Astrocyte (in vitro differentiated cells and primary cell): ENCODE results near the gene HLF. TPM values are rescaled to one million over a fixed set of nuclear protein-coding genes. Genes with fewer than 3 reads are reported as not detected.

ENCODE experiments used
- DNase-seq: peaks from one replicate; pipeline ENCODE4 v3.0.0-alpha.2; 2010; ENCODE audit warnings: low read depth
- FAIRE-seq: peaks from 2 replicates; lab custom pipeline; 2011; peaks lifted over from hg19 to GRCh38; lab: Jason Lieb, UNC
- H2AFZ ChIP-seq: 2 replicates; pipeline ENCODE4 v1.6.0; 2012; ENCODE audit warnings: low read depth, low read length, inconsistent platforms
- H3K27ac ChIP-seq: 2 replicates; pipeline ENCODE4 v1.5.1; 2011; ENCODE audit warnings: low read depth, low read length, inconsistent platforms
- H3K27me3 ChIP-seq: 2 replicates; pipeline ENCODE4 v1.6.0; 2011; ENCODE audit warnings: low read length, inconsistent platforms; ENCODE audit not compliant: insufficient read depth
- H3K36me3 ChIP-seq: 2 replicates; pipeline ENCODE4 v1.5.1; 2011; ENCODE audit warnings: low read length, inconsistent platforms; ENCODE audit not compliant: insufficient read depth
- H3K4me1 ChIP-seq: 2 replicates; pipeline ENCODE4 v1.5.1; 2011; ENCODE audit warnings: low read length, inconsistent platforms; ENCODE audit not compliant: insufficient read depth
- H3K4me2 ChIP-seq: 2 replicates; pipeline ENCODE4 v1.6.0; 2012; ENCODE audit warnings: low read length, inconsistent platforms
- H3K4me3 ChIP-seq: 2 replicates; pipeline ENCODE4 v1.5.1; 2011; ENCODE audit warnings: low read depth, mild to moderate bottlenecking, low read length, inconsistent platforms; ENCODE audit not compliant: insufficient read depth
- H3K79me2 ChIP-seq: 2 replicates; pipeline ENCODE4 v1.6.0; 2012; ENCODE audit warnings: mild to moderate bottlenecking, low read length, inconsistent platforms; ENCODE audit not compliant: insufficient read depth
- H3K9ac ChIP-seq: 2 replicates; pipeline ENCODE4 v1.6.0; 2012; ENCODE audit warnings: mild to moderate bottlenecking, low read length, inconsistent platforms
- H3K9me3 ChIP-seq: 2 replicates; pipeline ENCODE4 v1.5.1; 2012; ENCODE audit warnings: low read depth, mild to moderate bottlenecking, low read length, inconsistent platforms; ENCODE audit not compliant: insufficient read depth
- H4K20me1 ChIP-seq: 2 replicates; pipeline ENCODE4 v1.6.0; 2012; ENCODE audit warnings: low read length, inconsistent platforms; ENCODE audit not compliant: insufficient read depth
- H3K27ac Mint-ChIP-seq: one replicate; pipeline ENCODE4 v1.8.0; 2021; ENCODE audit warnings: mild to moderate bottlenecking, mixed read lengths; ENCODE audit not compliant: unreplicated experiment
- H3K27me3 Mint-ChIP-seq: one replicate; pipeline ENCODE4 v1.8.0; 2021; ENCODE audit warnings: low read depth, mixed read lengths; ENCODE audit not compliant: unreplicated experiment
- H3K36me3 Mint-ChIP-seq: one replicate; pipeline ENCODE4 v1.8.0; 2021; ENCODE audit warnings: low read depth, mixed read lengths; ENCODE audit not compliant: unreplicated experiment
- H3K4me1 Mint-ChIP-seq: one replicate; pipeline ENCODE4 v1.8.0; 2021; ENCODE audit warnings: low read depth, mixed read lengths; ENCODE audit not compliant: unreplicated experiment
- H3K4me3 Mint-ChIP-seq: one replicate; pipeline ENCODE4 v1.8.0; 2021; ENCODE audit warnings: mild to moderate bottlenecking, moderate library complexity, mixed read lengths; ENCODE audit not compliant: unreplicated experiment
- H3K9me3 Mint-ChIP-seq: one replicate; pipeline ENCODE4 v1.8.0; 2021; ENCODE audit warnings: mild to moderate bottlenecking, mixed read lengths; ENCODE audit not compliant: unreplicated experiment
- CTCF ChIP-seq: IDR thresholded peaks from 2 replicates; pipeline ENCODE4 v1.5.1; 2011; ENCODE audit warnings: low read depth, mild to moderate bottlenecking, inconsistent platforms, low read length, moderate library complexity; ENCODE audit not compliant: insufficient read depth
- EZH2 ChIP-seq: IDR thresholded peaks from 2 replicates; pipeline ENCODE4 v1.6.1; 2012; ENCODE audit warnings: mild to moderate bottlenecking, low read length, inconsistent platforms; ENCODE audit not compliant: insufficient read depth
- total RNA-seq: library from RNA; stranded (reverse); gene quantifications from 2 replicates; pipeline ENCODE4 v1.2.1, GENCODE V29; 2021

Gene HLF
- total RNA-seq, 1 donor from 2014 or later = not detected

GRCh38 chr17:55265311-55266021 lies 706 bp downstream of the HLF start:
- Mint-ChIP-seq H3K9me3 (peaks cover 2% of the 10 kb centered on the region), H3K4me3 (no peak overlapping the region), H3K27ac (no peak overlapping the region), H3K27me3 (peaks cover 59% of the 10 kb centered on the region), H3K4me1 (no peaks in the 10 kb centered on the region), H3K36me3 (peaks cover 3% of the 10 kb centered on the region)
- no peaks in the 10 kb centered on the region for H3K36me3 ChIP-seq
- peak overlapping the region; percentile 78 for H3K4me2 ChIP-seq
- no peak overlapping the region for H3K9ac ChIP-seq
- H3K4me3 ChIP-seq = peak overlapping the region; percentile 10
- H3K4me1 ChIP-seq = peaks cover 5% of the 10 kb centered on the region
- H3K27me3 ChIP-seq = peaks cover 47% of the 10 kb centered on the region
- H3K9me3 ChIP-seq = no peaks in the 10 kb centered on the region
- peak overlapping the region; percentile 18 for H2AFZ ChIP-seq
- no peak for DNase-seq
- FAIRE-seq = no peak
- no peak overlapping the region for H3K27ac ChIP-seq
- H3K79me2 ChIP-seq = no peaks in the 10 kb centered on the region
- TF ChIP-seq CTCF (no peak), EZH2 (peak; percentile 73)
- no peaks in the 10 kb centered on the region for H4K20me1 ChIP-seq

DNA sequence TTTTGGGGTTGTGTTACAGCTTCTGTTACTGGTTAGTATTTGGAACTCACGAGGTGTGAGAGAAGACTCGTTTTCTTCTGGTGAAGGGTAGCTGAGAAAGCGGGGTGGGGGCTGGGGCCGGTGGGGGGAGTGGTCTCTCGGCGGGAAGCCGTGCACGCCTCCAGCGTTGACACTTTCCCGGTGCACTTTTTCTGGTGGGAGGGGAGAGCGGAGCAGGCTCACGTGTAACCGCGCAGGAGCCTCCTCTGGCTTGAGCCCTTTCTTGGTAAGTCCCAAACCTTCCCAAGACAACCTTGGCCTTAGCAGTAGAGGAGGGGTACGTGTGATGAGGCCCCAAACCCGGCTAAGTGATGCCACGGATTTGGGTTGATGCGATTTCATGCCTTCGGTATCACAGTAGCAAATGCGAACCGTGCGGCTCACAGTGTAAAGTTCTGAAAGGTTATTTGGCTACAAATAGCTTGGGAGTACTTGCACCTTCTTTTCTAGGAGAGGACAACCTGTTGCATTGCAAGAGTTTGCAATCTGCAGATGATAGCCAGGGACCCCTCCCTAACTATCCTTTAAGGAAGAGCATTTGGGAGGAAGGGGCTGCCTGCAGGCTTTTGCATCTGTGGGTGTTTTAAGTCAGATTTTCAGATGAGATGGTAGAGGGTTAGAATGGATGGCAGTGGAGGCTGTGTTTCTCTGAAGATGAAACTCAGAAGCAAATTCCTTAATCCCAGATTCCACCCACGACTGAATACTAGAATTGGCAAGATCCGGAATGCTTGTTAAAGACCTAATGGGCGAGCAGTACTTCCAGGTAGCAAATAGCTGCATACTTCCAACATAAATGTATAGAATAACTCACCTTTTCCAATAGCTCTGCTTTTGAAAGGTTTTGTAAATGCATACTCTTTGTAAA lies 1.5 kb downstream of the HLF start:
- Histone ChIP-seq H3K4me3 (no peak overlapping the region), H3K4me1 (peaks cover 5% of the 10 kb centered on the region), H3K79me2 (no peaks in the 10 kb centered on the region), H3K9ac (no peak overlapping the region), H3K4me2 (no peak overlapping the region), H3K36me3 (no peaks in the 10 kb centered on the region), H3K9me3 (no peaks in the 10 kb centered on the region), H2AFZ (no peak overlapping the region), H3K27ac (no peak overlapping the region), H3K27me3 (peaks cover 47% of the 10 kb centered on the region), H4K20me1 (no peaks in the 10 kb centered on the region)
- H3K9me3 Mint-ChIP-seq = peaks cover 2% of the 10 kb centered on the region
- no peak overlapping the region for H3K27ac Mint-ChIP-seq
- no peak for FAIRE-seq
- H3K36me3 Mint-ChIP-seq = peaks cover under 1% of the 10 kb centered on the region
- no peak for TF ChIP-seq EZH2
- no peak for TF ChIP-seq CTCF
- H3K4me1 Mint-ChIP-seq = no peaks in the 10 kb centered on the region
- no peak for DNase-seq
- H3K27me3 Mint-ChIP-seq = peaks cover 59% of the 10 kb centered on the region
- no peak overlapping the region for H3K4me3 Mint-ChIP-seq
